GM23338 (cell line): ENCODE results near the gene HS6ST2. TPM values are rescaled to one million over a fixed set of nuclear protein-coding genes. Genes with fewer than 3 reads are reported as not detected.

ENCODE experiments used
- ATAC-seq: fragments of 200-7000 bp; cut with Tn5 transposase; 3 replicates; pipeline ENCODE4 v1.9.1; 2020
- DNase-seq: peaks from one replicate; pipeline ENCODE4 v3.0.0-alpha.2; 2015; ENCODE audit warnings: low spot score
- H2AFZ ChIP-seq: fragments of 200-600 bp; sonication (generic); 2 replicates; pipeline ENCODE4 v1.8.0; 2016; ENCODE audit warnings: antibody characterized with exemption, mild to moderate bottlenecking, moderate library complexity
- H3F3A ChIP-seq: fragments of 200-600 bp; sonication (generic); replicated peaks from 2 replicates; pipeline ENCODE4 v1.8.0; 2017; ENCODE audit warnings: antibody characterized with exemption, mixed run types, low read depth
- H3K27ac ChIP-seq: fragments of 200-600 bp; sonication (generic); 2 replicates; pipeline ENCODE4 v1.6.1; 2016; ENCODE audit warnings: low read depth
- H3K27me3 ChIP-seq: fragments of 200-600 bp; sonication (generic); 2 replicates; pipeline ENCODE4 v1.8.0; 2016; ENCODE audit warnings: mild to moderate bottlenecking, mixed run types, moderate library complexity; ENCODE audit not compliant: insufficient read depth
- H3K36me3 ChIP-seq: fragments of 200-600 bp; sonication (generic); 2 replicates; pipeline ENCODE4 v1.8.0; 2016; ENCODE audit warnings: mild to moderate bottlenecking; ENCODE audit not compliant: insufficient read depth
- H3K4me1 ChIP-seq: fragments of 200-600 bp; sonication (generic); 2 replicates; pipeline ENCODE4 v1.8.0; 2016; ENCODE audit warnings: mild to moderate bottlenecking, moderate library complexity; ENCODE audit not compliant: insufficient read depth
- H3K4me2 ChIP-seq: fragments of 200-600 bp; sonication (generic); 2 replicates; pipeline ENCODE4 v1.7.1; 2017; ENCODE audit warnings: mixed run types
- H3K4me3 ChIP-seq: fragments of 200-600 bp; sonication (generic); 2 replicates; pipeline ENCODE4 v1.6.1; 2016; ENCODE audit warnings: mixed run types
- H3K79me2 ChIP-seq: fragments of 200-600 bp; sonication (generic); replicated peaks from 2 replicates; pipeline ENCODE4 v1.8.0; 2017; ENCODE audit warnings: mild to moderate bottlenecking; ENCODE audit not compliant: insufficient read depth
- H3K9me2 ChIP-seq: fragments of 200-600 bp; sonication (generic); 2 replicates; pipeline ENCODE4 v1.8.0; 2017; ENCODE audit not compliant: insufficient read depth
- H4K20me1 ChIP-seq: fragments of 200-600 bp; sonication (generic); replicated peaks from 2 replicates; pipeline ENCODE4 v1.8.0; 2017; ENCODE audit warnings: mild to moderate bottlenecking; ENCODE audit not compliant: insufficient read depth
- H3K27ac Mint-ChIP-seq: 2 replicates; pipeline ENCODE4 v1.8.0; 2020; ENCODE audit warnings: inconsistent platforms, mild to moderate bottlenecking, moderate library complexity, mixed read lengths
- H3K27me3 Mint-ChIP-seq: 3 replicates; pipeline ENCODE4 v1.8.0; 2022; ENCODE audit warnings: low read depth, mild to moderate bottlenecking, moderate library complexity, mixed read lengths, inconsistent platforms; ENCODE audit not compliant: insufficient read depth, poor library complexity
- H3K36me3 Mint-ChIP-seq: 3 replicates; pipeline ENCODE4 v1.8.0; 2021; ENCODE audit warnings: low read depth, mild to moderate bottlenecking, inconsistent platforms, moderate library complexity, mixed read lengths
- H3K4me1 Mint-ChIP-seq: 3 replicates; pipeline ENCODE4 v1.8.0; 2020; ENCODE audit warnings: mild to moderate bottlenecking, inconsistent platforms, mixed read lengths
- H3K4me3 Mint-ChIP-seq: 3 replicates; pipeline ENCODE4 v1.8.0; 2021; ENCODE audit warnings: moderate library complexity, mild to moderate bottlenecking, inconsistent platforms, mixed read lengths
- H3K9me3 Mint-ChIP-seq: 3 replicates; pipeline ENCODE4 v1.8.0; 2020; ENCODE audit warnings: moderate library complexity, mild to moderate bottlenecking, inconsistent platforms, mixed read lengths
- CTCF ChIP-seq, 2 experiments: fragments of 200-600 bp in 1 of 2; sonication (generic) in 1 of 2; conservative IDR thresholded peaks; 2 replicates each; pipeline versions ENCODE4 v1.5.1 to v1.6.1; 2016 to 2017; ENCODE audit warnings: antibody characterized with exemption in 2 of 2, low read depth in 2 of 2, mild to moderate bottlenecking in 2 of 2, moderate library complexity in 1 of 2
- ETS1 ChIP-seq: IDR thresholded peaks from 2 replicates; pipeline ENCODE4 v1.6.1; 2016; ENCODE audit warnings: antibody characterized with exemption
- EZH2 ChIP-seq: fragments of 200-600 bp; sonication (generic); IDR thresholded peaks from one replicate; pipeline ENCODE4 v1.8.0; 2017; ENCODE audit warnings: antibody characterized with exemption, mild to moderate bottlenecking, low read depth; ENCODE audit not compliant: unreplicated experiment
- NANOG ChIP-seq: IDR thresholded peaks from 2 replicates; pipeline ENCODE4 v1.6.1; 2016; ENCODE audit warnings: antibody characterized with exemption, borderline replicate concordance
- REST ChIP-seq: IDR thresholded peaks from one replicate; pipeline ENCODE4 v1.6.1; 2018; ENCODE audit warnings: antibody characterized with exemption; ENCODE audit not compliant: unreplicated experiment
- ZNF462 ChIP-seq: fragments of 250-450 bp; sonication (Bioruptor Pico); IDR thresholded peaks from 2 replicates; pipeline ENCODE4 v1.5.0; 2020; ENCODE audit warnings: mild to moderate bottlenecking, moderate library complexity
- polyA plus RNA-seq: library from polyadenylated mRNA; unstranded; fragments of >200 nt; fragmentation: Nextera tagmentation; extraction: Ambion mirVana; gene quantifications from 2 replicates; pipeline ENCODE4 v1.2.1, GENCODE V29; 2016
- total RNA-seq: library from RNA; depleted of rRNA; stranded (reverse); fragments of >200 nt; shearing (Covaris generic); gene quantifications from 2 replicates; pipeline ENCODE4 v1.2.3, GENCODE V29; 2014

Gene HS6ST2
- total and polyA plus RNA-seq, 2 experiments from 2014 or later: 0.82 to 4.8 TPM

GRCh38 chrX:132769609-132770008, 188.8 kb downstream of the HS6ST2 start:
- Histone ChIP-seq H3K36me3 (no peaks in the 10 kb centered on the region), H2AFZ (no peak overlapping the region), H3K4me3 (no peak overlapping the region), H4K20me1 (no peaks in the 10 kb centered on the region), H3K79me2 (no peaks in the 10 kb centered on the region), H3F3A (no peaks in the 10 kb centered on the region), H3K27ac (no peak overlapping the region), H3K9me2 (no peaks in the 10 kb centered on the region), H3K4me1 (no peaks in the 10 kb centered on the region), H3K4me2 (no peak overlapping the region), H3K27me3 (no peaks in the 10 kb centered on the region)
- Mint-ChIP-seq H3K4me3 (no peak overlapping the region), H3K4me1 (no peaks in the 10 kb centered on the region), H3K36me3 (no peaks in the 10 kb centered on the region), H3K27me3 (no peaks in the 10 kb centered on the region), H3K9me3 (no peaks in the 10 kb centered on the region), H3K27ac (no peak overlapping the region)
- DNase-seq (no peak), ATAC-seq (no peak)
- TF ChIP-seq EZH2 (no peak), REST (no peak), NANOG (no peak), ETS1 (no peak)

GRCh38 chrX:132766452-132766851, 192.0 kb downstream of the HS6ST2 start:
- Mint-ChIP-seq H3K36me3 (no peaks in the 10 kb centered on the region), H3K27me3 (no peaks in the 10 kb centered on the region), H3K4me1 (no peaks in the 10 kb centered on the region), H3K4me3 (no peak overlapping the region), H3K27ac (no peak overlapping the region), H3K9me3 (no peaks in the 10 kb centered on the region)
- H3K9me2 ChIP-seq: no peaks in the 10 kb centered on the region
- no peaks in the 10 kb centered on the region for H3F3A ChIP-seq
- no peaks in the 10 kb centered on the region for H4K20me1 ChIP-seq
- no peak overlapping the region for H2AFZ ChIP-seq
- H3K4me1 ChIP-seq: no peaks in the 10 kb centered on the region
- no peaks in the 10 kb centered on the region for H3K36me3 ChIP-seq
- no peaks in the 10 kb centered on the region for H3K79me2 ChIP-seq
- H3K27ac ChIP-seq: no peak overlapping the region
- H3K27me3 ChIP-seq: no peaks in the 10 kb centered on the region
- H3K4me2 ChIP-seq: no peak overlapping the region
- no peak overlapping the region for H3K4me3 ChIP-seq
- DNase-seq (no peak), ATAC-seq (no peak)
- TF ChIP-seq ETS1 (no peak), ZNF462 (CRISPR knock-in tag) (no peak), CTCF (conservative IDR thresholded peaks at IDR 0.05; ENCODE audit: low read depth in 2 of 2) (no peak)
